Choroid plexus epithelial cell (primary cell): ENCODE data around the gene SLC9A5.

Experiments
- DNase-seq: peaks from one replicate; pipeline ENCODE4 v3.0.0-alpha.2; 2010; ENCODE audit warnings: low read depth
- H3K4me3 ChIP-seq: 2 replicates; pipeline ENCODE4 v1.5.1; 2011; ENCODE audit warnings: low read depth, mild to moderate bottlenecking, control low read depth, low read length, moderate library complexity
- TF ChIP-seq, protein P1 (sequence below): conservative IDR thresholded peaks from 2 replicates; pipeline ENCODE4 v1.5.1; 2011; ENCODE audit warnings: low read depth, mild to moderate bottlenecking, control low read depth, inconsistent platforms, low read length, moderate library complexity

The SLC9A5 gene

DNA sequence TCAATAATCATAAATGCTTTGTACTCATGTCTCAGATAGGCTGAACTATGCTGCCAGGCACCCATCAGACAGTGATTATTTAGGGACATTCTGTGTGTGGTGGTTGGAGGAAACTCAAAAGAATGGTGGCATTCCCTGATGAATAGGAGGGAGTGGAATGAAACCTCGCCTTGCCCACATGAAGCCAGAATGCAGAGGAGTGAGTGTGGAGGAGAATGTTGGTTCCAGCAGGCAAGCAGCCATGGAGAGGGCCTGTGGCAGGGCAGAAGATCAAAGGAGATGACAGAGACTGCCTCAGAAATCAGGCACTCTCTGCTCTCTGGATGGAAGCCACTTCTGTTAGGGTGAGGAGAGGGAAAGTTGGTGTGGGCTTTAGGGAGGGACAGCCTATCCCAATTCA lies 55.2 kb downstream of the SLC9A5 start:
- no peak overlapping the region for H3K4me3 ChIP-seq
- TF ChIP-seq, protein P1, sequence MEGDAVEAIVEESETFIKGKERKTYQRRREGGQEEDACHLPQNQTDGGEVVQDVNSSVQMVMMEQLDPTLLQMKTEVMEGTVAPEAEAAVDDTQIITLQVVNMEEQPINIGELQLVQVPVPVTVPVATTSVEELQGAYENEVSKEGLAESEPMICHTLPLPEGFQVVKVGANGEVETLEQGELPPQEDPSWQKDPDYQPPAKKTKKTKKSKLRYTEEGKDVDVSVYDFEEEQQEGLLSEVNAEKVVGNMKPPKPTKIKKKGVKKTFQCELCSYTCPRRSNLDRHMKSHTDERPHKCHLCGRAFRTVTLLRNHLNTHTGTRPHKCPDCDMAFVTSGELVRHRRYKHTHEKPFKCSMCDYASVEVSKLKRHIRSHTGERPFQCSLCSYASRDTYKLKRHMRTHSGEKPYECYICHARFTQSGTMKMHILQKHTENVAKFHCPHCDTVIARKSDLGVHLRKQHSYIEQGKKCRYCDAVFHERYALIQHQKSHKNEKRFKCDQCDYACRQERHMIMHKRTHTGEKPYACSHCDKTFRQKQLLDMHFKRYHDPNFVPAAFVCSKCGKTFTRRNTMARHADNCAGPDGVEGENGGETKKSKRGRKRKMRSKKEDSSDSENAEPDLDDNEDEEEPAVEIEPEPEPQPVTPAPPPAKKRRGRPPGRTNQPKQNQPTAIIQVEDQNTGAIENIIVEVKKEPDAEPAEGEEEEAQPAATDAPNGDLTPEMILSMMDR: no peak
- DNase-seq: no peak

DNA sequence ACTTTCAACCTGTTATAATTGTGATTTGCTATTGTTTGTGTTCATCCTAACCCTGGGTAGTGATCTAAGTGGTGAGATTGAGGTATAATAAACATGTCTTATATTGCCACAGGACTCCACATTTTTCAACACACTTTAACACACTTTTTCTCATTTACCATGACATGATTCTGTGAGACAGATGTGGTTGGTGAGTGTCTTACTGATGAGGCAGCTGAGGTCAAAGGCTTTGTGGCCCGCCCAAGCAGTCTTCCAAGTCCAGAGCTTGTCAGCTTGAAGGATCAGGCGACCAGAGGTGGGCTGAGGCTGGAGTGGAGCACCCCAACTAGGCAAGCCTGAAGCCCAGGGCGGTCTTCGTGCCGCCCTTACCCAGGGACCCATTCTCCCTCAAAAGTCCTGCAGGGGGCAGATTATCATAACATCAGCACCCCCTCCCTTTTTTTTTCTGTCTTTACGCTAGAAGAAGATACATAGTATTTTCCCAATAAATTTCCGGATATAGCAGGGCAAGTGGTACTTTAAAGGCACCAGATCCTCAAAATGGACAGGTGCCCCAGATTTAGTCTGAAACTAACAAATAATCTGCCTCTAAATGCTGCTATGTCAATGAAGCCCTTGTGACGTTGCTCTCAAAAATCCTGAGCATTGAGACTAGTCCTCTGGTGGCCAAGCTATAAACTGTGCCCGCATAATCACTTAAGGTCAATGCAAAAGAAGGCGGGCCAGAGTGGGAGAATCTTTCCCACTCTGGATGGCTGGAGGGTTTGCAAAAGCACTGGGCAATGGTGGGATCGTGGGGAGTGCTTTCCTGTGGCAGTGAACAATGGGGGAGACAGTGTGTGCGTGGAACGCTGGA lies 56.7 kb downstream of the SLC9A5 start:
- H3K4me3 ChIP-seq: no peak overlapping the region
- no peak for DNase-seq
- TF ChIP-seq, protein P1: no peak

DNA sequence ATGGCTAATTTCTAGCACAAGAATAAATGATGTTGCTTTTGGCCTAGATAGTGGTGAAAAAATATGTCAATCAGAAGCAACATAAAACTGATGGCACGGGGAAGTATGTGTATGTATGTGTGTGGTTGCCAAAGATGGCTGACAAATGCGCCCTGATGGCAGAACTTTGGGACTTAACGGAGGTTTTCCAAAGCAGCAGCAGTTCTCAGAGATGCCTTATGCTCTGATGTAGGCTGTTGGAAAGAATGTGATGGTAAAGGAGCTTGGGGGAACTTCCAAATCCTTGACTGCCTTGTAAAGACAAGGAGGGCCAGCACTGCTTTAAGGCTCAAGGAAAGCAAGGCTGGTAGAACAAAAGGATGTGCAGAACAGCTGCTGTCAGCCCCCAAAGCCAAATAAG lies 61.8 kb downstream of the SLC9A5 start:
- TF ChIP-seq, protein P1: no peak
- no peak overlapping the region for H3K4me3 ChIP-seq
- no peak for DNase-seq

DNA sequence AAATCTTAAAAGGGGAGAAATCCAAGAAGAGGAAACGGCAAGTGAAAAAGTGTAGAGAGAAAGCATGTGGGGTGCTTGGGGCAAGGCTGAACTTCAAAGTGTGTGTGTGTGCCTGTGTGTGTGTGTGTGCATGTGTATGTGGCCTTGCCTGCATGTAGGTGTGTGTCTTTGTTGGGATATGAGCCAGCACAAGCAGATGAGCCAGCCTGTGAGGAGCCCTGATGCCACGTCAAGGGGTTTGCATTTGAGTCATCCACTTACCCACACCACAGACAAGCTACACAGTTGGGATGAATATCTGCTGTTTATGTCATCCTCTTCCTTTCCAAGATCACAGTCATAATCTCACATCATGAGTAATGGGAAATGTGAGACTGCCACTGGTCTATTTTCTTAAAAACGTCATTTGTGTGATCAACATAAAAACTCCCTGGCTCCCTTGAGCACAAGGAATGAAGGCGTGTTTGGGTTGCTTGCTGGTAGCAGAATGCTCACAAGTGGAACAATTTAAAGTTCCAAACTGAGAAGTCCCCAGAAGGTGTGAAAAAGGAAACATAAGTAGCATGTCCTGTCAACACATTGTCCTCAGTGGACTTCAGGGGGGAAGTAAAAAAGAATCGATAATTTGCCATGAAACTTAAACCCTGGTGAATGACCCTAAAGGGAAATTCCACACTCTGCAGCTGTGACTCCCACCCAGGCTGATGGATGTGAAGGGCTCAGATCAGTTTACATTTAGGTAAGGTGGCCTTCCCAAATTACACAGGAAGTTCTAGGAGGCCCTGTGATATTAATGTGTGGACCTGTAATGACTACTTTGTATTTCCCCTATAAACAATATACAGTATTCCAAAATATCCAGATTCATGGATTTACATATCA lies 63.1 kb downstream of the SLC9A5 start:
- H3K4me3 ChIP-seq: no peak overlapping the region

DNA sequence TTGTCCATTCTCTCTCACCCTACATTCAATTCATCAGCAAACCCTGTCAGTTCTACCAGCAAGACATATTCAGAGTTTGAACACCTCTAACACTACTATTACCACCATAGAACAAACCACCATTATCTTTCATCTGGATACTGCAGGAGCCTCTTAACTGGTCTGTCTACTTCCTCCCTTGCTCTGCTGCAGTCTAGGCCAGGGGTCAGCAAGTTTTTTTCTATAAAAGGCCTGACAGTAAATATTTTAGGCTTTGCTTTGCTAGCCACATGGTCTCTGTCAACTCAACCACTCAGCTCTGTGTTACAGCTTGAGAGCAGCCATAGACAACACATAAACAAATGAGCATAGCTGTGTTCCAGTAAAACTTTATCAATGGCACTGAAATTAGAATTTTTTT lies 63.9 kb downstream of the SLC9A5 start:
- peak; percentile 69 for DNase-seq
- TF ChIP-seq, protein P1: no peak
- no peak overlapping the region for H3K4me3 ChIP-seq

More for the DNA sequence above, 63.1 kb downstream of the SLC9A5 start:
- TF ChIP-seq, protein P1: no peak
- DNase-seq: peak; percentile 99

DNA sequence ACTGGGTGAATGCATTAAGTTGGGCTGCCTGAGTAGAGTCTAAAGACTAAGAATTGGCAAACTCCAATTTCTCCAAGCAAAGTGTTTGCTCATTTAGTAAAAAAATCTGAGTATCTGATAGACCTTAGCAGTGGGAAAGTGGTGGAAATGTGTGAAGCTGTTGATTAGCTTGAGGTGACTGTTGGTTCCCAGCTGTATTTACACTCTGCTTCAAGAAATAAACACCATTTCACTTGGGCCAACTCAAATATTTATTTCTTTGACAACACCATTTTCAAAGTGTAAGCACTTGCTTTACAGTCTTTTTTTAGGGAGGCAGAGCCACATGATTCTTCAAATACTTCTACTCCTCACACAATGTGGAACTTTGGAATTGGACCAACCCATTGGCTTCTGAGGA lies 69.1 kb downstream of the SLC9A5 start:
- TF ChIP-seq, protein P1: no peak
- H3K4me3 ChIP-seq: no peak overlapping the region
- no peak for DNase-seq
